Eye (tissue), 1 donor: ENCODE results near the gene MRPS30.
"Not testable (repeated sequence)": the region's sequence is repeated elsewhere in the genome, so short reads cannot be mapped to it uniquely, and the experiment has no call there.

Experiments used
- DNase-seq: peaks from one replicate; pipeline ENCODE4 v3.0.0-alpha.2; 2015

MRPS30 gene

DNA sequence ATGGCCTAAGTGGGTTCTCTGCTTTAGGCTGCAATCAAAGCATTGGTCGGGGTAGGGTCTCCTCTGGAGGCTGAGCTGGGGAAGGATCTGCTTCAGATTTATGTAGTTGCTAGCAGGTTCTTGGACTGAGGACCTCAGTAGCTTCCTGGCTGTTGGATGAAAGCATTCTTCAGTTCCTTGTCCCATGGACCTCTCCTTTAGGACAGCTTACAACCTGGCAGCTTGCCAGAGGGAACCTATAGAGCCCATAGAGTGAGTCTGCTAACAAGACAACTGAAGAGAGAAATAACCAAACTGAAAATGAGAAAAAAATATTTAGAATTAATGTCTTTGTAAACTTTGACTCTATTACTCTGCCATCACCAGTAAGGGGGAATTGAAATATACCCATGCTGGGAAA is 12.4 kb downstream of the MRPS30 start:
- no peak for DNase-seq

DNA sequence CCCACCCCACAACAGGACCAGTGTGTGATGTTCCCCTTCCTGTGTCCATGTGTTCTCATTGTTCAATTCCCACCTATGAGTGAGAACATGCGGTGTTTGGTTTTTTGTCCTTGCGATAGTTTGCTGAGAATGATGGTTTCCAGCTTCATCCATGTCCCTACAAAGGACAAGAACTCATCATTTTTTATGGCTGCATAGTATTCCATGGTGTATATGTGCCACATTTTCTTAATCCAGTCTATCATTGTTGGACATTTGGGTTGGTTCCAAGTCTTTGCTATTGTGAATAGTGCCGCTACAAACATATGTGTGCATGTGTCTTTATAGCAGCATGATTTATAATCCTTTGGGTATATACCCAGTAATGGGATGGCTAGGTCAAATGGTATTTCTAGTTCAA is 15.9 kb downstream of the MRPS30 start:
- DNase-seq = not testable (repeated sequence)

DNA sequence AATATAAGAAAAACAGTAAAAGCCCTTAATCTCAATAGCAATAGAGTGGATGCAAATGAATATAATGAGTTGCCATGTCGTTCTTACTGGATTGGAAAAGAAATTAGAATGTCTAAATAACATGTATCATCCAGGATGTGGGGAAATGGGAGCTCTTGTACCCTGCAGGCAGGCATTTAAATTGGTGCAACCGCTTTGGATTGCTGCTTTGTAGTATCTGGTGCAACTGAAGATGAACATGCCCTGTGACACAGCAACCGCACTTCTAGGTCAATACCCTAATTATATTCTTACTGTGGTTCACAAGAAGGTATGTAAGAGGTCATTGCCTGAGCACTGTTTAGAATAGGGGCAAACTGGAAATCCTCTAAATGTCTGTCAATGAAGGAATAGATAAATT is 18.9 kb downstream of the MRPS30 start:
- peak; percentile 14 for DNase-seq

DNA sequence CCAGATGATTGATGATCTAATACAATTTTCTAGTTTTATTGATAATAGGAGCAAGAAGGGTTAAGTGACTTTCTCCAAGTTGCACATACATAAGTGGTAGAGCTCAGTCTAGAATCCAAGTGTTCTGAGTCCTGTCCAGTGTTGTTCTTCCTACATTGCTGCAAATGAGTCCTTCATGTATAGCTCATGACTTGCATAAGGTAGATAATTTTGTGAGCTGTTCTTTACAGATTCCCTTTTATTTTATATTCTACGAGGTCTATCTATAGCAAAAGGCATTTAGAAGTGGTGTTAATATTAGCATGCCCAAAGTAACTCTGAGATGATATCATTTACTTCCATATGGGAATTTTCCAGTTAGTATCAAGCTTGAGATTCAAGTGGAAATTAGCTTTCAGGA is 20.0 kb downstream of the MRPS30 start:
- no peak for DNase-seq

DNA sequence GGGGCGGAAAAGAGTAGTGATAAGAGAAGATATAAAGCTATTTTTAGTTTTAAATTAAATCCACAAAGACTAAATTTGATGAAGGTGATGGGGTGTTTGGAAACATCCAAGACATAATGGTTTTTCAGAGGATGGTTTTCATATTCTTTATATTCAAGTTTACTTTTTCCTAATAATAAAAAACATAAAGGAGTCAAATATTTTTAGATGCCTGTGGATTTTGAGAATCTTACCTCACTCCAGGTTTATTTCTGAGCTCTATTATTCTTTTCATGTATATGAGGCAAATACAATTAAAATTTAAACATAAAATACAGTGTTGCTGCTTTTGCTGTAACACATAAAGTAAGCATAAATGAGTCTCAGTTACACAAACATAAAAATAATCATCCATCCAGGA is 22.2 kb downstream of the MRPS30 start:
- no peak for DNase-seq

DNA sequence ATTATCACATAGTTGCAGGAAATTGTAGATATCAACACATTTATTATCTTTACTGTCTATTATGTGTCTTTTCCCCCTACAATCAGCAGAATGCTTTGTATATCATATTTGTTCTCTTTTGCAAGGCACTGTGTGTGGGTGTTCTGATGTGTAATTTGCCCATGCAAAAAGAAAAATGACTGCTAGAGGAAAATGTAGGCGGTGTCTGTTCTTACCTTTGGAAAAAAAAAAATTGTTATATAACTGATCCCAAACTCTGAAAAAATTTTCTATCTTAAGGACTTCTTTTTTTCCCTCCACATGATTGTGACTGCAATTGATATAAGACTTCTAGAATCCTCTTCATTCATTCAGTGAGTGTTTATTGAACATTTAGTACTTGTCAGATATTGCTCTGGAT is 24.5 kb downstream of the MRPS30 start:
- DNase-seq = no peak

DNA sequence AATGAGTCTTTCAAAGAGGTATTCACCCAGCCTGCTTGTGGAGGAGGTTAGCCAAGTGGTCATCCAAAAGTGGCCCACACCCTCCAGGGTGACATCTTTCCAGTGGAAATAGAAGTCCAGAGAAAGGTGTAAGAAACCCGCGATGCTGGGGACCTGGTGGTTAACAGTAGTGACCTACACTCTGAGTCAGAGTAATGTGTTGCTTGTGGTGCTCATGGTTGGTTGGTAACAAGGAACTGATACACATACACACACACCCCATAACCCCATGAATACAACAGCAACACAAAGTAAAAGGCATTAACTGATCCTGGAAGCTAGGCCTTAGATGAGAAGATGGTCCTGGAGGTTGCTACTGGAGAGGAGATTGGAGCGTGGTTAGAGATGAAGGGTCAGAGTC is 26.9 kb downstream of the MRPS30 start:
- no peak for DNase-seq

DNA sequence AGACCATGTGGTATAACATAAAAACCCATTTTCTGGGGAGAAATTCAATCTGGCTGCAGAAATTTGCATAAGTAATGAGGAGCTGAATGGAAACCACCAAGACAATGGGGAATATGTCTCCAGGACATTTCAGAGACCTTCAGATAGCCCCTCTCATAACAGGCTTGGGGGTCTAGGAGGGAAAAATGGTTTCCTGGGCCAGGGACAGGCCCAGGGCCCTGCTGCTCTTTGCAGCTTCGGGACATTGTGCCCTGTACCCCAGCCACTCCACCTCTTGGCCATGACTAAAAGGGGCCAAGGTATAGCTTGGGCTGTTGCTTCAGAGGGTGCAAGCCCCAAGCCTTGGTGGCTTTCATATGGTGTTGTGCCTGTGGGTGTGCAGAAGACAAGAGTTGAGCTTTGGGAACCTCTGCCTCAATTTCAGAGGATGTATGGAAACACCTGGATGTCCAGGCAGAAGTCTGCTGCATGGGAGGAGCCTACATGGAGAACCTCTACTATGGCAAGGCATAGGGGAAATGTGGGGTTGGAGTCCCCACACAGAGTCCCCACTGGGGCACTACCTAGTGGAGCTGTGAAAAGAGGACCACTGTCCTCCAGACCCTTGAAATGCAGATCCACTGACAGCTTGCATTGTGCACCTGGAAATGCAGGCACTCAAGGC is 30.4 kb downstream of the MRPS30 start:
- DNase-seq = no peak

DNA sequence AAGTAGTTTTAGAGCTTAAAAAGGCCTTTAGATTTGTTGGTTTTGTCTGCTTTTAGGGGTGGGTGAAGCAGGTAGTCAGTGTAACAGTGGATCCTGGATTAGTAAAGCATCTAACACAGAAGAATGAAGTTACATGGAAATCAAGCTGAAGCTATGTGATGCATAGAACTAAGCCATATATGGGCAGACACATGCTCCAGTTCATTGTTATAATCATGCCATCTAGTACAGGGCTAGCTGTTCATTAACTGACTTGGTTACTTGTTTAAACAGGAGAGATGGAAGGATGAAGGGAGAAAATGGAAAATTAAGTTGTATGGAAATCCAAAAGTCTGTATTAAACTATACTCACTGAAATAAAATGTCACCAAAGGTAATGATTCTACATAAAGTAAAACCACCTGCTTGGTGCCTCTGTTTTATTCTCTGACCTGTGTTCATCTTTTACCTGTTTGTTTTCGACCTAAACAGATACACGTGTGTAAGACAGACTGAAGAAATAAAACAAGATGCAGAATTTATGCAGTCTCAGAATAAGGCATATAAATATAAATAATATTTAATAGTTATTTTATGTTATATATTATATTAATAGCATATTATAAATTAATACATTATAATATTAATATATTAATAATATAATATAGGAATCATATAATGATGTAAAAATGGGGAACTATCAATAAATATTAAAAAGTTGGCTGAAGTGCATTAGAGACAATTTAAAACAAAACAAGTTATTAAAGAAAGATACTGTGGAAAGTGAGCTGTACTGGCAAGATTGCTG is 33.9 kb downstream of the MRPS30 start:
- DNase-seq = no peak

DNA sequence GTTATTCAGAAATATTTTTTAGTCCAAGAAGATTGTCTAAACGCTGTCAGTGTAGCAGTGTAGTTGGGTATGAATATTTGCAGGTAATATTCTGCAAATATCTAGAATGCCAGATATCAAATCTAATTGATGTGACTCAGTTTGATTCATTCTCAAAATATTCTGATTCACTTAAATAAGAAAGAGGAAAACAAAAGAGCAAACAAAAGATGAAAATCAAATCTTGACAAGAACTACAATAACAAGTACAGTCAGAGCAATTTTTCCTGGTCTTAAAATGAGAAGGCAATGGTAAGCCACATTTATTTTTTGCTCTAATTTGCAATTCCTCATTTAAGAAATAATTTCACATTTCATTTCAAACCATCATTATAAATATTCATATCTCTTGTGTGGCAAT is 36.0 kb downstream of the MRPS30 start:
- DNase-seq = no peak

DNA sequence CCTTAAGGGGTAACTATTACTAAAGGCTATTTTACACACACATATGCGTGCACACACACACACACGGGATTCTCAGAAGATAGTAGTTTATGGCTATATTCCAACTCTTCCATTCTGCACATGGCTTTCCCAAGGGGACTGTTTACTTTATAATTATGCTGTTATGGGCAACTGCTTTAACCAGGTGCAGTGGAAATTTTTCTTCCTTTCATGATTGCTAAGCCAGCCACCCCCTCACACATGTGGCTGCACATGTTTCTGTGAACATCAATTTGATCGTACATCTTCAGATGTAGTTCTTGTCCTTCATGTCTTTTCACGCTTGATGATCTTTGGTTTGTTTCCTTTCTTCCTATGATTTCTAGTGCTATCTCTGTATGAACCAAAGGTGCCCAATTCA is 37.0 kb downstream of the MRPS30 start:
- DNase-seq = no peak

DNA sequence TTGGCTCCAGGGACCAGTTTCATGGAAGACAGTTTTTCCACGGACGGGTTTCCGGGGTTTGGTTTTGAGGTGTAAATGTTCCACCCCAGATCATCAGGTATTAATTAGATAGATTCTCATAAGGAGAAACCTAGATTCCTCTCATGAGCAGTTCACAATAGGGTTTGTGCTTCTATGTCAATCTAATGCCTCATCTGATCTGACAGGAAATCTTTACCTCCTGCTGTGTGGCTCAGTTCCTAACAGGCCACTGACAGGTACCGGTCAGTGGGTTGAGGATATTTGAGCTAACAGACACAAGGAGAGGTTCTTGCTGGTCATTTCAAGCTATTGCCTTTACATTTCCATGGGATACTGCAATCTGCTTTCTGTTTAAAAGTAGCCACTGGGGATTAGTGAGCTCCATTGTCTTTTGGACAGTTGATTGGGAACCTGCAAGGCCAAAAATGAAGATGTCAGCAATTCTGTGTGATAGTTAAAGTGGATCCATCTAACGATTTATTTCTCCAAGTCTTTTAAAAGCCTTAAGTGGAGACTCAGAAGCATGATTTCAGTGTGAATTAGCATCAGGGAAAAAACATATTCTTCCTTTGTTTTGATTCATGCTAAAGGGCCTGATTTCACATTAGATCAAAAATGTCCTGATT is 38.6 kb downstream of the MRPS30 start:
- DNase-seq = peak; percentile 92

DNA sequence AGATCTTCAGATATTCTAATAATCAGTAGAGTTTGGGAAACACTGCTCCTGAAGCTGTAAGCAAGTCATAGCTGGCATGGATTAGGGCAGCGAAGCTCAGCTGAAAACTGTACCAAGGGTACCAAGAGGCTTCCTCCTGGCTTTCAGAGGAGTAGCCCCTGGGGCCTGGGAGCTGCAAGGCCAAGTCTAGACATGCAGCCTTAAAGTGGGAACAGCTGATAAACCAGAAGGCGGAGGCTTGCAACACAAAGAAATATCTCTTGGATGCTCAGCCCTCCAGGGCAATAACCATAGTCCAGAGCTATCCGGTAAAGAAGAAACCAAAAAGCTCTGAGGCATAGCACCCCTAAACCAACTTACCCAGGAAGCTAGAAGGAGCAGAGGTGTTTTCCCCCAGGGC is 51.5 kb downstream of the MRPS30 start:
- DNase-seq = no peak

DNA sequence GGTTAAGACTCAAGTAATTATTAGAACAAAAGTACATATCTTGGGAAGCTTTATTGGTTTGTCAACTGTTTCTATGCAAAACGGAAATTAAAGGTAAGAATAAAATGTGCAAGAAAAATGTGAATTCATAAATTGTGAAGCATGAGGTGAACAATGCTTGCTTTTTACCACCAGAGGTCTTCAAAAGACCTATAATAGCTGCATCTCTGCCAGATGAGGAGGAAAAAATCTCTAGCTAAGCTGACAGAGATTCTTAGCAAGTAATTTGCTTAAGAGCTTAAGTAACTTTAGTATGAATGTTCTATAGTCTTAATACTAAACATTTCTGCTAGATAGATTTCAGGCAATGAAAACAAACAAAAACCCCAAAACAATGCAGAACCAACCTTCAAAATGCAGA is 54.1 kb downstream of the MRPS30 start:
- peak; percentile 22 for DNase-seq
